ENCODE measurements around the gene CCDC88B. TPM values are rescaled to one million over a fixed set of nuclear protein-coding genes. Genes with fewer than 3 reads are reported as not detected.
A peak's percentile ranks its signal among the peaks of the same experiment; 100 is the strongest.

Gene CCDC88B
- total RNA-seq, 4 donors from 2014 or later, result 3.3 to 8.3 (median 5.4) TPM

- H3K27ac ChIP-seq, result no peak overlapping the region
- 49% methylated on average over 14 of the region's 29 CpGs for WGBS
Observed at GRCh38 chr11:64342869-64343745, 3.1 kb downstream of the CCDC88B start.

GRCh38 chr11:64343767-64344559, 4.0 kb downstream of the CCDC88B start:
- no peak overlapping the region for H3K27ac ChIP-seq
- TF ChIP-seq EP300 (IDR thresholded peaks at IDR 0.05) (no peak), POLR2AphosphoS5 (IDR thresholded peaks at IDR 0.05) (no peak), POLR2A (IDR thresholded peaks at IDR 0.05) (no peak), CTCF (IDR thresholded peaks at IDR 0.05) (no peak)
- H3K36me3 ChIP-seq, result no peaks in the 10 kb centered on the region
- WGBS, result 82% methylated on average over 10 of the region's 18 CpGs
- no peak overlapping the region for H3K4me3 ChIP-seq
- H3K9me3 ChIP-seq, result no peaks in the 10 kb centered on the region
- H3K4me1 ChIP-seq, result peaks cover 28% of the 10 kb centered on the region
- no peaks in the 10 kb centered on the region for H3K27me3 ChIP-seq
- DNase-seq (ENCODE audit: low spot score in 2 of 2), result no peak

More at GRCh38 chr11:64342869-64343745, 3.1 kb downstream of the CCDC88B start:
- no peak for TF ChIP-seq EP300 (IDR thresholded peaks at IDR 0.05)
- TF ChIP-seq CTCF (IDR thresholded peaks at IDR 0.05), result no peak
- no peaks in the 10 kb centered on the region for H3K9me3 ChIP-seq
- no peaks in the 10 kb centered on the region for H3K36me3 ChIP-seq
- peaks cover 22% of the 10 kb centered on the region for H3K4me1 ChIP-seq
- peak overlapping the region; percentile 31 for H3K4me3 ChIP-seq
- DNase-seq (ENCODE audit: low spot score in 2 of 2), result no peak
- H3K27me3 ChIP-seq, result no peaks in the 10 kb centered on the region

- peaks cover 31% of the 10 kb centered on the region for H3K4me1 ChIP-seq
- TF ChIP-seq POLR2AphosphoS5 (IDR thresholded peaks at IDR 0.05), result no peak
- TF ChIP-seq CTCF (IDR thresholded peaks at IDR 0.05), result no peak
- TF ChIP-seq POLR2A (IDR thresholded peaks at IDR 0.05), result no peak
- TF ChIP-seq EP300 (IDR thresholded peaks at IDR 0.05), result no peak
Observed at GRCh38 chr11:64344787-64345186, 4.8 kb downstream of the CCDC88B start.

GRCh38 chr11:64347193-64347867, 7.3 kb downstream of the CCDC88B start:
- 84% methylated on average over 12 of the region's 12 CpGs for WGBS
- no peak for DNase-seq (ENCODE audit: low spot score in 2 of 2)
- H3K9me3 ChIP-seq, result no peaks in the 10 kb centered on the region
- H3K4me1 ChIP-seq, result peaks cover 23% of the 10 kb centered on the region
- H3K27ac ChIP-seq, result no peak overlapping the region
- no peak for TF ChIP-seq CTCF (IDR thresholded peaks at IDR 0.05)
- H3K36me3 ChIP-seq, result no peaks in the 10 kb centered on the region
- H3K27me3 ChIP-seq, result no peaks in the 10 kb centered on the region
- H3K4me3 ChIP-seq, result no peak overlapping the region

More at GRCh38 chr11:64344787-64345186, 4.8 kb downstream of the CCDC88B start:
- H3K27me3 ChIP-seq, result no peaks in the 10 kb centered on the region
- no peak overlapping the region for H3K4me3 ChIP-seq
- H3K27ac ChIP-seq, result no peak overlapping the region
- no peak for DNase-seq (ENCODE audit: low spot score in 2 of 2)
- H3K36me3 ChIP-seq, result no peaks in the 10 kb centered on the region
- H3K9me3 ChIP-seq, result no peaks in the 10 kb centered on the region
- 94% methylated on average over 21 of the region's 28 CpGs for WGBS

Data from suprapubic skin (tissue), 4 donors.